ENCODE results near the gene CXXC5. TPM values are rescaled to one million over a fixed set of nuclear protein-coding genes. Genes with fewer than 3 reads are reported as not detected.
A peak's percentile ranks its signal among the peaks of the same experiment; 100 is the strongest.

The CXXC5 gene
- total RNA-seq, 1 donor from 2014 or later = 75.7 TPM

DNA sequence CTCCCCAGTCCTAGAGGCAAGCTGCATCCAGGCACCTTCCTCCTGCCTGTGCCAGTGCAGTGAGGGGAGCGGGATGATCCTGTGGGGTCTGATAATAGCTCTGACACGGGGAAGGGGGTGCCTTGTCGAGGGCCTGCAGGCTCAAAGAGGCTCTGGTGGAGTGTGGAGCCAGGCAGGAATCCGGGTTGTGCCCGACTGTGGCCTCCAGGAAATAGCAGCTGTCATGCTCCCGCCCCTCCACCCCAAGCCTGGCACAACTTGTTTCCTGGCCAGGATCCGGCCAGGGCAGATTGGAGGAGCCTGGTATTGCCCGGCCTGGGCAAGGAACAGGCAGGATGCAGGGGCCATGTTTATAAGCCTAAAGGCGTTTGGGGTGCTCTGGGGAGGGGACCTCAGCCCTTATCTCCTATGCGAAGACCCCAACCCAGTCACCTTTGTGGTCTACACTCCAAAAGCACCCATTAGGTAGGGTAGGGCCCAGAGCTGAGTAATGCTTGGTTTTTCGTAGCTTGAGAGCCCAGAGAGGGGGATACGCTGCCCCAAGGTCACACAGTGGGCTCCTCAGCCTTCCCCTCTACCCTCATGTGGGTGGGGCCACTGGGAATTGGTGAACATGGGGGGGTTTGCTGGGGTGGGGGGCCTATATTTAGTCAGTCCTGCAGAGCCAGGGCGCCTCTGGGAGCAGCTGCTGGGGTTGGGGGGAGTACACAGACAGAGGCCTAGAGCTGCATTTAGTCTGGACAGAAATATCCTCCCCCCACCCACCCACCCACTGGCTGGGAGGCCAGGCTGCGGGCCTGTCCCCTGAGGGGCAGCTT, 12.2 kb downstream of the CXXC5 start:
- peak; percentile 88 for DNase-seq
- intact Hi-C loops (cut with micrococcal nuclease) = no loop called here
- ATAC-seq = peak; percentile 68

GRCh38 chr5:139660923-139661814, 13.0 kb downstream of the CXXC5 start:
- DNase-seq (peak; percentile 88), ATAC-seq (peak; percentile 70)
- intact Hi-C loops (cut with micrococcal nuclease) = no loop called here

DNA sequence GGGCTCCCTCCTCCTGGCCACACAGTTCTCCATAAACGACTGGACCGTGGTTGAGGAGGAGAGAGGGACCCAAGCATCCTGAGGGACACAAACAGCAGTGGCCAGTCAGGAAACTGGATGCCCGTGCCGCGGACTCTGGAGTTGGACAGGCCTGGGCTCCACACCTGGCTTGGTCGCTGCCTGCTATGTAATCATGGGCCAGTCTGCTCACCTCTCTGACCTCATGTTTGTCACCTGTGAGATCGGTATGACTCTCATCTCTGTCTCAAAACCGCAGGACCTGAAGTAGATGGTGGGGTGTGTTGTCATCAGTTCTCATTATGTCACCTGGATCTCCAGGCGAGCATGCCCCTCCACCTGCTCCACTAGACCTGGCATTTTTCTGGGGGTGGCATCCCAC, 14.5 kb downstream of the CXXC5 start:
- DNase-seq (no peak), ATAC-seq (no peak)
- intact Hi-C loops (cut with micrococcal nuclease) = no loop called here

DNA sequence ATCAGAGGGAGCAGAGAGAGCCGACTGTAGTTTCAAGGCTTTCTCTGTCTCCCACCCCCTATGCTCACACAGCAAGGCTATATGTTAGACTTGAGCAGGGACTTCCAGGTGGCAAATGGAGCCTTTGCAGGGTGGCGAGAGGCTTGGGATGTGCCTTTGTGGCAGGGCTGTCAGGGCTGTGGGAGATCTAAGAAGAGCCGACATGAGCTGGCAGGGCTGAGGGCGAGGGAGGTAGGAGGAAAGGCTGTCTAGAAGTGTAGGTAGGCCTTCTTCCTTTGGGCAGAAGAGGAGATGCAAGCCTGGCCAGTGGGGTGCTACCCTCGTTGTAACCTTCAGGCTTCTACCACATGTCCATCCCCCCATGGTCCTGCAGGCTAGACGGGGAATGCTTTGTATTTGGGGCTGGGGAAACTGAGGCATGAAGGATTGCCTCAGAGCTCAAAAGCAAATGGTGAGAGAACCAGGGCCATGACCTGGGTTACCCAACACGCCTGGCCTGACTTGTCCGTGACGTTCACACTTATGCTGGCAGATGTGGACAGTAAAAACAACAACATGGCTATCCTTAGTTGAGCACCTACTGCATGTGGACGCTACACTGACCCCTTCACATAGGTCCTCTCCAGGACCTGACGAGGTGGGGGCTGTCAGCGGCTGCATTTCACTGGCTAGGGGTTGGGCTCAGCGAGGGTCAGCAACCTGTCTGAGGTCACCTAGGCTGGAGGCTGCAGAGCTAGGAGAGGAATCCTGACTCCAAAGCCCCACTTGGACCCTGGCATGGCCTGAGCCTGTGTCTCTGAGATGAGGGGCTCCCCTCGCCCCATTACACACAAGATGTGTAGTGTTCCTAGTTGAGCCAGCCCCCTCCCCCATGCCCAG, 15.3 kb downstream of the CXXC5 start:
- intact Hi-C loops (cut with micrococcal nuclease) = no loop called here
- ATAC-seq = no peak
- DNase-seq = no peak

GRCh38 chr5:139664086-139664693, 16.0 kb downstream of the CXXC5 start:
- intact Hi-C loops (cut with micrococcal nuclease) = no loop called here
- ATAC-seq = no peak
- DNase-seq = peak; percentile 60

DNA sequence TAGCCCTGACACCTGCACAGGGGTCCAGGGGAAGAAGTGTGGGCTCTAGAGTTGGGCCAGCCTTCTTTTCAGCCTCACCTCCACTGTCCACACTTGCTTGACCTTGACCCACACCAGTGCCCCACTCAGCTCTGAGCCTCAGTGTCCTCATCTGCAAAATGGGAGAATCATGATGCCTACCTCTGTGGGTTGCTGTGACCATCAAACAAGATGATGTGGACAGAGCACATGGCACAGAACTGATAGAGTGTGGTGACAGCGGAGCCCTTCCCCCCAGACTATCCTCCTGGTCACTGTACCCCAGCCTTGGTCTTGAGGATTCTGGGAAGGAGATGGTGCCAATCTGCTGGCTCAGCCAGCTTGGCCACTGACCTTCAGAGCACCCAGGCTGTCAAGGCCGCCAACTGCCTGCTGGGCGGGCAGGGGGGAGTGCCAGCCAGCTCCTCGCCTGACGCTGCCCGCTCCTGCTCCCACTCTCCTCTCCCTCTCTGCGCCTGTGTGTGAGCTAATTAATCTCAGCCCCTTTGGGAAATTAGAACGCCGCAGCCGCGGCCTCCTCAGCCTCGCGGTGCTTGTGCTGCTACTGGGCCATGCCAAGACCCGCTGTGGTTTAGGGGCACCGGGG, 16.7 kb downstream of the CXXC5 start:
- intact Hi-C loops (cut with micrococcal nuclease) = no loop called here
- ATAC-seq (peak; percentile 28), DNase-seq (peak; percentile 70)

GRCh38 chr5:139665626-139666025, 17.5 kb downstream of the CXXC5 start:
- ATAC-seq (no peak), DNase-seq (no peak)
- intact Hi-C loops (cut with micrococcal nuclease) = no loop called here

- peak; percentile 53 for DNase-seq
- intact Hi-C loops (cut with micrococcal nuclease) = no loop called here
Measured at GRCh38 chr5:139666551-139666950, 18.4 kb downstream of the CXXC5 start.

GRCh38 chr5:139667001-139667729, 19.0 kb downstream of the CXXC5 start:
- DNase-seq (no peak), ATAC-seq (no peak)
- intact Hi-C loops (cut with micrococcal nuclease) = no loop called here

More at GRCh38 chr5:139666551-139666950, 18.4 kb downstream of the CXXC5 start:
- ATAC-seq = no peak

DNA sequence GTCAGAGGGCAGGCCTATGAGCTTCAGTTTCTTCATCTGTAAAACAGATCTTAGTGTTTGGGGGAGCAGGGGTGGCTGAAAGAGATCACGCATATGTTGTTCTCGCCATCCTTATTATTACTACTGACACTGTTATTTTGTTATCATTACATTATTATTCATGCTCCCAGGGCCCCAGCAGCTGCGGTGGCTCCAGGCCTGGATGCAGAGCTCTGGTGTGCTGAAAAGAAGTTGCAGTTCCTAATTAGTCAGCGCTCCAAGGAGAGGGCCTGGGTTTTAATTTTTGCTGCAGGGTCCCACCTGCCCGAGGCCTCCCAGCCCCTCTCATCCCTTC, 19.5 kb downstream of the CXXC5 start:
- DNase-seq (peak; percentile 39), ATAC-seq (no peak)
- intact Hi-C loops (cut with micrococcal nuclease) = no loop called here

DNA sequence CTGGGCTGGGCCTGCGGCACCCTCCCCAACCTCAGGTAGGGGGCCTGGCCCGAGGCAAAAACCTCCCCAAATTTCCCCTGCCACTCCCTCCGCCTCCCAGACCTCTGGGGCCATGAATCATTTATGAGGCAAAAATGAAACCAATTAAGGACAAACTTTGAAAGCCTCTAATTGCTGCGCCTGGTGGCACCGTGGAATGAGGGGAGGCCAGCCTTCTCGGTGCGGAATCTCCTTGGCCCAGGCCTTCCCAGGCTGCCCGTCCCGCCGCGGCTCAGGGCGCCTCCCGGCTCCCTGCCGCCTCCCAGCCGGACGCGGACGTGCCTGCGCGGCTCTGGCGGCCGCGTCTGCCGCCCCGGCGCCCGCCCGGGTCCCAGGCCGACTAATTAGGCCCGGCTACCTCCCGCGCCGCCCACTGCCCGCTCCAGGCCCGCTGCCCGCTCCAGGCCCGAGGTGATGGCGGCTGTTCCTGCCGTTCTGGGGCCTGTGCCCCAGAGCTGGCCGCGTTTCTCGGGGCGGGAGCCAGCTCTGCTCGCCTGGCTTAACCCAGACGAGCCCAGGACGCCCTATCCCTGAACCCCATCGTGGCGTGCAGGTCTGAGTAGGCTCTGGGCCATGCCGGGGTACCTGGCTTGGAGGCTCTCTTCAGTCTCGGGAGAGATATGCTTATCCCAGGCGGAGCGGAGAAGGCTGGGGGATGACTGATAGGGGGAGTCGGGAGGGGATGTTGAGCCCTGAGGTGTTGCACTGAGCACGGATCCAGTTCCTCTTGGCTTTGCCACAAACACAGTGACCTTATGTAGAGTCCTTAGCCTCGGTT, 20.1 kb downstream of the CXXC5 start:
- DNase-seq (peak; percentile 77), ATAC-seq (peak; percentile 38)
- intact Hi-C loops (cut with micrococcal nuclease) = no loop called here

GRCh38 chr5:139668924-139669661, 20.9 kb downstream of the CXXC5 start:
- peak; percentile 3 for ATAC-seq
- intact Hi-C loops (cut with micrococcal nuclease) = no loop called here
- DNase-seq = no peak

DNA sequence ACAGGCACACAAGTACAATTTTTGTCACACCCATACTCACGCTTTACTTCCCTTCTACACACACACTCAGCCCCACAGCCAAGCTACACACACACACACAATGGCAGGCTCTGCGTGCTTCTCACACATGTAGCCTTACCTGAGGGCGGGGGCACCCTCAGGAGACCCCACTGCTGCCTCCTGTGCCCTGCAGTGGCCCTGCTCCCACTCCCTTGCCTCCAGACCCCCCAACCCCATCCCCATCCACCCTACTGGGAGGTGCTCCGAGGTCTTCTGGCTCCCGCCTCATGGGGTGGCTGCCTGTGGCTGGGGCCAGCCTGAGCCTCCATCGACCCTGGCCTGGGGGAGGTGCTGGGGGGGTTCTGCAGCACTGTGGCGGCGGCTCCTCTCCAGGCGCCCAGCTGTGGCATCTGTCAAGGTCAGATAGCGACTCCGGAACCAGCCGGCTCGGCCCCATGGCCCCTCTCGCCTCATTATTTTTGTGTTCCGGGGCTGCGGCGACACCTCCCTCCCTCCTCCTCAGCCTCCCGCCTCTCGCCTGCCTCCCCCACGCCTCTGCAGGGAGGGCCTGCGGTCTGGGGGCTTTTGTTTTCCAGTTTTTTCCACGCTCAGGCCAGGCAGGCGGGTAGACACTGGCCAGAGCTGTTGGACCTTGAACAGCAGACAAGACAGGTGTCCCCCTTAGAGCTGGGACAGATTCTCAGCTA, 21.7 kb downstream of the CXXC5 start:
- ATAC-seq = peak; percentile 44
- DNase-seq = peak; percentile 72
- intact Hi-C loops (cut with micrococcal nuclease) = no loop called here

- ATAC-seq (peak; percentile 19), DNase-seq (no peak)
- intact Hi-C loops (cut with micrococcal nuclease) = no loop called here
Measured at GRCh38 chr5:139670369-139671095, 22.4 kb downstream of the CXXC5 start.
